GM12891 (cell line): Measurements from ENCODE around the gene ZNF417.

Experiments
- PAX5 ChIP-seq: IDR thresholded peaks from 2 replicates; pipeline ENCODE4 v1.6.1; 2011; ENCODE audit warnings: low read length, moderate library complexity, mild to moderate bottlenecking; ENCODE audit not compliant: insufficient read depth, severe bottlenecking
- POLR2A ChIP-seq: IDR thresholded peaks from 2 replicates; pipeline ENCODE4 v1.6.1; 2011; ENCODE audit warnings: low read depth, low read length, control low read depth
- POLR2AphosphoS5 ChIP-seq: IDR thresholded peaks from 2 replicates; pipeline ENCODE4 v1.6.1; 2011; ENCODE audit warnings: low read depth, low read length, control low read depth
- POU2F2 ChIP-seq: IDR thresholded peaks from 2 replicates; pipeline ENCODE4 v1.6.1; 2011; ENCODE audit warnings: low read depth, mild to moderate bottlenecking, control low read depth, low read length, moderate library complexity
- SPI1 ChIP-seq: IDR thresholded peaks from 2 replicates; pipeline ENCODE4 v1.6.1; 2011; ENCODE audit warnings: low read depth, low read length, control low read depth
- TAF1 ChIP-seq: IDR thresholded peaks from 2 replicates; pipeline ENCODE4 v1.6.1; 2011; ENCODE audit warnings: low read depth, low read length, control low read depth

GRCh38 chr19:57872450-57872849, 43.9 kb downstream of the ZNF417 start:
- TF ChIP-seq POLR2AphosphoS5 (0 out of 2 replicates have a peak, but pooled peaks have one; percentile 9), TAF1 (no peak), POLR2A (no peak), POU2F2 (no peak), SPI1 (no peak), PAX5 (no peak)
